Measurements from ENCODE around the gene FKBP1A.

GRCh38 chr20:1436263-1436662 is 43.4 kb upstream of the FKBP1A start:
- TF ChIP-seq, protein P1, sequence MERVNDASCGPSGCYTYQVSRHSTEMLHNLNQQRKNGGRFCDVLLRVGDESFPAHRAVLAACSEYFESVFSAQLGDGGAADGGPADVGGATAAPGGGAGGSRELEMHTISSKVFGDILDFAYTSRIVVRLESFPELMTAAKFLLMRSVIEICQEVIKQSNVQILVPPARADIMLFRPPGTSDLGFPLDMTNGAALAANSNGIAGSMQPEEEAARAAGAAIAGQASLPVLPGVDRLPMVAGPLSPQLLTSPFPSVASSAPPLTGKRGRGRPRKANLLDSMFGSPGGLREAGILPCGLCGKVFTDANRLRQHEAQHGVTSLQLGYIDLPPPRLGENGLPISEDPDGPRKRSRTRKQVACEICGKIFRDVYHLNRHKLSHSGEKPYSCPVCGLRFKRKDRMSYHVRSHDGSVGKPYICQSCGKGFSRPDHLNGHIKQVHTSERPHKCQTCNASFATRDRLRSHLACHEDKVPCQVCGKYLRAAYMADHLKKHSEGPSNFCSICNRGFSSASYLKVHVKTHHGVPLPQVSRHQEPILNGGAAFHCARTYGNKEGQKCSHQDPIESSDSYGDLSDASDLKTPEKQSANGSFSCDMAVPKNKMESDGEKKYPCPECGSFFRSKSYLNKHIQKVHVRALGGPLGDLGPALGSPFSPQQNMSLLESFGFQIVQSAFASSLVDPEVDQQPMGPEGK (CRISPR knock-in tag; IDR thresholded peaks at IDR 0.05; ENCODE audit: borderline replicate concordance): no peak
- TF ChIP-seq ARNTL (CRISPR knock-in tag; IDR thresholded peaks at IDR 0.05; ENCODE audit: borderline replicate concordance, low read depth) (no peak), ESRRG (CRISPR knock-in tag; IDR thresholded peaks at IDR 0.05) (no peak), PPARA (CRISPR knock-in tag; IDR thresholded peaks at IDR 0.05; ENCODE audit: borderline replicate concordance) (no peak), ZFP30 (CRISPR knock-in tag; IDR thresholded peaks at IDR 0.05) (no peak), RARB (CRISPR knock-in tag; IDR thresholded peaks at IDR 0.05) (no peak), ZC3H10 (CRISPR knock-in tag; IDR thresholded peaks at IDR 0.05) (no peak), CREB5 (CRISPR knock-in tag; IDR thresholded peaks at IDR 0.05; ENCODE audit: low read depth) (no peak), ZNF565 (CRISPR knock-in tag; conservative IDR thresholded peaks at IDR 0.05; ENCODE audit: low read depth) (no peak)
